ENCODE results near the gene RBMS2. TPM values are rescaled to one million over a fixed set of nuclear protein-coding genes. Genes with fewer than 3 reads are reported as not detected.

The RBMS2 gene
- total RNA-seq, 1 donor, result 1.5 TPM

- H3K9me3 ChIP-seq (ENCODE audit: low read depth, low read length), result no peaks in the 10 kb centered on the region
- no peaks in the 10 kb centered on the region for H3K27me3 ChIP-seq (ENCODE audit: insufficient read depth, low read length)
- H3K4me1 ChIP-seq (ENCODE audit: insufficient read depth, low read length), result peaks cover 62% of the 10 kb centered on the region
- no peak overlapping the region for H3K4me3 ChIP-seq (ENCODE audit: low read length)
Observed at GRCh38 chr12:56637621-56638020, 116.0 kb downstream of the RBMS2 start.

GRCh38 chr12:56641219-56641618 lies 119.6 kb downstream of the RBMS2 start:
- H3K9me3 ChIP-seq (ENCODE audit: low read depth, low read length), result no peaks in the 10 kb centered on the region
- no peak overlapping the region for H3K4me3 ChIP-seq (ENCODE audit: low read length)
- H3K27me3 ChIP-seq (ENCODE audit: insufficient read depth, low read length), result no peaks in the 10 kb centered on the region
- H3K4me1 ChIP-seq (ENCODE audit: insufficient read depth, low read length), result peaks cover 52% of the 10 kb centered on the region

- Histone ChIP-seq H3K4me3 (ENCODE audit: low read length) (peak overlapping the region; percentile 95), H3K27me3 (ENCODE audit: insufficient read depth, low read length) (no peaks in the 10 kb centered on the region), H3K9me3 (ENCODE audit: low read depth, low read length) (no peaks in the 10 kb centered on the region), H3K4me1 (ENCODE audit: insufficient read depth, low read length) (peaks cover 36% of the 10 kb centered on the region)
Observed at GRCh38 chr12:56644654-56645053, 123.0 kb downstream of the RBMS2 start.

- Histone ChIP-seq H3K9me3 (ENCODE audit: low read depth, low read length) (no peaks in the 10 kb centered on the region), H3K27me3 (ENCODE audit: insufficient read depth, low read length) (no peaks in the 10 kb centered on the region), H3K4me3 (ENCODE audit: low read length) (peak overlapping the region; percentile 95), H3K4me1 (ENCODE audit: insufficient read depth, low read length) (peaks cover 36% of the 10 kb centered on the region)
Observed at GRCh38 chr12:56645201-56645716, 123.6 kb downstream of the RBMS2 start.

Other genes with a start within 250 kb of the RBMS2 start
- 148 TPM for gene CS, start 221.5 kb upstream of the RBMS2 start, total RNA-seq
- gene CNPY2, start 205.8 kb upstream of the RBMS2 start, total RNA-seq, result 22.6 TPM
- 39.8 TPM for gene PAN2, start 187.8 kb upstream of the RBMS2 start, total RNA-seq
- gene IL23A, start 182.9 kb upstream of the RBMS2 start, total RNA-seq, result 23.5 TPM
- 95.2 TPM for gene STAT2, start 161.7 kb upstream of the RBMS2 start, total RNA-seq
- gene APOF, start 159.0 kb upstream of the RBMS2 start, total RNA-seq, result not detected
- gene TIMELESS, start 72.4 kb upstream of the RBMS2 start, total RNA-seq, result 1.3 TPM
- gene MIP, start 67.2 kb upstream of the RBMS2 start, total RNA-seq, result not detected
- 2.9 TPM for gene SPRYD4, start 53.2 kb upstream of the RBMS2 start, total RNA-seq
- gene GLS2, start 33.7 kb upstream of the RBMS2 start, total RNA-seq, result 1.2 TPM
- gene BAZ2A, start 108.5 kb downstream of the RBMS2 start, total RNA-seq, result 156 TPM
- gene ATP5F1B, start 124.2 kb downstream of the RBMS2 start, total RNA-seq, result 253 TPM
- gene PTGES3, start 166.5 kb downstream of the RBMS2 start, total RNA-seq, result 78.4 TPM
- gene NACA, start 203.5 kb downstream of the RBMS2 start, total RNA-seq, result 2,113 TPM
- 8.6 TPM for gene PRIM1, start 230.5 kb downstream of the RBMS2 start, total RNA-seq
- not detected for gene HSD17B6, start 241.5 kb downstream of the RBMS2 start, total RNA-seq